Aorta (tissue), 5 donors: ENCODE measurements around the gene AADACL4. TPM values are rescaled to one million over a fixed set of nuclear protein-coding genes. Genes with fewer than 3 reads are reported as not detected.

Experiments used
- ATAC-seq: fragments of 200-7000 bp; cut with Tn5 transposase; one replicate; pipeline ENCODE4 v1.9.1; 2022; ENCODE audit warnings: moderate library complexity; ENCODE audit not compliant: low FRiP score
- DNase-seq, 2 donors: peaks; one replicate each; pipeline ENCODE4 v3.0.0-alpha.2; 2020
- H3K27ac ChIP-seq, 2 donors: one replicate each; pipeline ENCODE4 v1.5.1; 2013; ENCODE audit warnings: low read length in 2 of 2, mild to moderate bottlenecking in 2 of 2, moderate library complexity in 2 of 2, control low read depth in 1 of 2, inconsistent platforms in 1 of 2, low read depth in 1 of 2
- H3K27me3 ChIP-seq, 2 donors: one replicate each; pipeline ENCODE4 v1.6.1; 2013; ENCODE audit warnings: control low read depth in 1 of 2, low read length in 1 of 2, mild to moderate bottlenecking in 1 of 2, moderate library complexity in 1 of 2; ENCODE audit not compliant: insufficient read depth in 2 of 2, control insufficient read depth in 1 of 2
- H3K36me3 ChIP-seq, 2 donors: one replicate each; pipeline ENCODE4 v1.6.1; 2013; ENCODE audit warnings: control low read depth in 1 of 2, low read length in 1 of 2, mild to moderate bottlenecking in 1 of 2; ENCODE audit not compliant: insufficient read depth in 2 of 2, control insufficient read depth in 1 of 2
- H3K4me1 ChIP-seq, 2 donors: one replicate each; pipeline ENCODE4 v1.6.1; 2013; ENCODE audit warnings: low read length in 2 of 2, control low read depth in 1 of 2, mild to moderate bottlenecking in 1 of 2, moderate library complexity in 1 of 2; ENCODE audit not compliant: insufficient read depth in 2 of 2, control insufficient read depth in 1 of 2
- H3K4me3 ChIP-seq, 2 donors: one replicate each; pipeline ENCODE4 v1.5.1; 2013; ENCODE audit warnings: low read length in 2 of 2, control low read depth in 1 of 2, mild to moderate bottlenecking in 1 of 2
- H3K9me3 ChIP-seq: one replicate; pipeline ENCODE4 v1.6.1; 2013; ENCODE audit warnings: mild to moderate bottlenecking, low read length; ENCODE audit not compliant: control insufficient read depth
- whole genome bisulfite sequencing, 2 donors: extraction: QIAGEN DNeasy Blood & Tissue Kit; methylation state at CpG; one replicate each; pipeline ENCODE4 v1.1.7; 2013; 5-methylcytosine and 5-hydroxymethylcytosine counted together
- intact Hi-C, 2 donors: fragments of 100-400 bp; cut with DNase I; formaldehyde crosslinking; loops; one replicate each; pipeline versions ENCODE4 v1.14.2 to v1.15.0; 2022
- polyA plus RNA-seq, 2 donors: library from polyadenylated mRNA; stranded (reverse); fragments of 200-250 nt; gene quantifications; one replicate each; pipeline ENCODE4 v1.2.3, GENCODE V29; 2013
- total RNA-seq, 2 donors: library from RNA; stranded (reverse); fragmentation: NEBNext Ultra II Directional; extraction: Animal tissue kit (Norgen Biotek cat#: 25700); gene quantifications; one replicate each; pipeline ENCODE4 v1.2.1, GENCODE V29; 2021
- donor health status: healthy with polysubstance abuse.
- donor health status: Bipolar disorder and iron deficiency.
- donor health status: DM: no; HTN: no; CAD: no.
- donor health status: DM: no; HTN: no; CAD: no.
- donor health status: DM: yes; HTN: yes; CAD: no.

AADACL4 gene
- total and polyA plus RNA-seq, 4 donors = not detected

GRCh38 chr1:12620488-12620865 is 23.4 kb upstream of the AADACL4 start:
- H3K9me3 ChIP-seq = no peaks in the 10 kb centered on the region
- peak overlapping the region in 1 of 2 donors; percentile 35 for H3K27ac ChIP-seq
- no peaks in the 10 kb centered on the region for H3K4me1 ChIP-seq
- no peaks in the 10 kb centered on the region for H3K27me3 ChIP-seq
- no peak overlapping the region for H3K4me3 ChIP-seq
- no peaks in the 10 kb centered on the region for H3K36me3 ChIP-seq
- 29% methylated on average over 4 of the region's 4 CpGs for WGBS, 2 donors
- no peak for ATAC-seq
- intact Hi-C loops = loop anchor here in 1 of 2 donors (5.0 kb wide), 1 partner anchor 343 kb away; no protein-coding TSS in a partner anchor
- peak in 1 of 2 donors; percentile 68 for DNase-seq

DNA sequence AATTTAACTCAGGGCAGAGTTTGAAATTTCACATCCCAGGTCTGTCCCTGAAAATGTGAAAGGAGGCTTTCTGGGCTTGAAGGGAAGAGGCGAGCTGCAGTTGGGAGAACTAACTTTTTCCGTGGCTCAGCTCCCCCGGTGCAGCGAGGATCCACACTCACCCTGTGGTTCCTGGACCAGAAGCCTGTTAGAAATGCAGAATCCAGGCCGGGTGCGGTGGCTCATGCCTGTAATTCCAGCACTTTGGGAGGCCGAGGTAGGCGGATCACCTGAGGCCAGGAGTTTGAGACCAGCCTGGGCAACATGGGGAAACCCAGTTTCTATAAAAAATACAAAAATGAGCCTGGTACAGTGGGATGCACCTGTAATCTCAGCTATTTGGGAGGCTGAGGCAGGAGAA is 23.0 kb upstream of the AADACL4 start:
- 85 to 86% methylated on average over 8 of the region's 8 CpGs for WGBS, 2 donors
- intact Hi-C loops = loop anchor here in 1 of 2 donors (5.0 kb wide), 1 partner anchor 344 kb away; no protein-coding TSS in a partner anchor
- ATAC-seq = no peak
- peak in 1 of 2 donors; percentile 71 for DNase-seq
- H3K9me3 ChIP-seq = no peaks in the 10 kb centered on the region
- H3K27me3 ChIP-seq = no peaks in the 10 kb centered on the region
- H3K36me3 ChIP-seq = no peaks in the 10 kb centered on the region
- H3K4me3 ChIP-seq = no peak overlapping the region
- no peaks in the 10 kb centered on the region for H3K4me1 ChIP-seq
- peak overlapping the region in 1 of 2 donors; percentile 35 for H3K27ac ChIP-seq

DNA sequence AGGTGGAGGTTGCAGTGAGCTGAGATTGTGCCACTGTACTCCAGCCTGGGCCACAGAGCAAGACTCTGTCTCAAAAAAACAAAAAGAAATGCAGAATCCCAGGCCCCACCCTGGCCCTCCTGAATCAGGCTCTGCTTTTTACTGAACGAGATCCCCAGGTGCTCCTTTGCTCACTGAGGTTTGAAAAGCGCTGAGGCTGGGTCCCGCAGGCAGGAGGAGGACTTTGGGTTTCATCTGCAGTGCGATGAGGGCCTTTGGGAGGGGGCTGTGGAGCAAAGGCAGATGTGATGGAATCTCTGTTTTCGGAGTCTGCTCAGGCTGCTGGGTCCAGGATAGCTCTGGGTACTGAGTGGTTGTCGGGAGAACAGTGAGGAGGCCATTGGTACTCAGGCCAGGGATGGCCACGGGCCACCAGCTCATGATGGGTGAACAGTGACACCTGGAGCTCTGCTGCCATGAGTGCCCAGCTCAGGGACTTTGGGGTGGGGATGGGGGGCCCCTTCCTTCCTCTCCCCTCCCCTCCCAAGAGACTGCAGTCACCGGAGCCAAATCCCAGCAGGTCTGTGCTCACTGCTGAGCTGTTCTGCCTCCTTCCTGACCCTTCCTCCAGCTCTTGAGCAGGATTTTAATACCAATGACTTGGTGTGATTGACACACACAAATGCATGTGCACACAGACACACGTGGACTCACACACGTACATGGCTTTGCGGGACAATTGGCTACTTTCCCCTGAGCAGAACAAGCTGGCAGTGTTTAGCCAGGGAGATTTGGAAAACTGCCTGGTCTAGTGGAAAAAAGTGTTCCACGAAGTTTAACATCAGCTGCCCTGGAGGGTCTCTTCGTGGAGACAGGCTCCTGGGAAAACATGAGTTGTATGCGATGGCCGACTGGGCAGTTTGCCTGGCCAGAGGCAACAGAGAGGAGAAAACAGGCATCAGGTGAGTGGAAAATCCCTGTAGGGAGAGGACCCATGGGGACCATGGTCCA is 22.2 kb upstream of the AADACL4 start:
- Histone ChIP-seq H3K4me3 (no peak overlapping the region), H3K4me1 (no peaks in the 10 kb centered on the region), H3K27ac (peak overlapping the region; percentile 48 to 84), H3K27me3 (no peaks in the 10 kb centered on the region), H3K36me3 (no peaks in the 10 kb centered on the region), H3K9me3 (no peaks in the 10 kb centered on the region)
- WGBS, 2 donors = 38 to 40% methylated on average over 14 to 15 of the region's 15 CpGs
- ATAC-seq (no peak), DNase-seq (peak; percentile 63 to 72)
- intact Hi-C loops = loop anchor here in 1 of 2 donors (1.0 to 5.0 kb wide), 2 partner anchors 305 to 344 kb away; no protein-coding TSS in a partner anchor

DNA sequence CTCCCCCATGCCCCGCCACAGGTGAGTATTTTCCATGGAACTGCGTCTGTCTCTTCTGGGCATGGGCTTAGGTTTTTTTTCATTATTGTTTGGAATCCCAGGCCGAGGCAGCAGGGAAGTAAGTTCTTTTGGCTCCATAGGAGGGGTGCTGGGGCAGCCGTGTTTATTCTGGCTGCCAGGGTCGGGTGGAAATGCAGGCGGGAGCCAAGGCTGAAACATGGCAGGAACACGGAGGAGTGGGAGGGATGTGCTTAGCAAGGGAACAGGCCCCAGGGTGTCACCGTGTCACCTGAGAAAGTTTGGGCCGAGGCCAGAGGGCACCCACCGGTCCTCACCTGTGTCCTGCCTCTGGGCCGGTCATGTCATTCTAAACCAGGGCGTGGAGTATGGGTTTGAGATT is 21.4 kb upstream of the AADACL4 start:
- Histone ChIP-seq H3K4me1 (no peaks in the 10 kb centered on the region), H3K36me3 (no peaks in the 10 kb centered on the region), H3K27me3 (no peaks in the 10 kb centered on the region), H3K9me3 (no peaks in the 10 kb centered on the region), H3K27ac (peak overlapping the region; percentile 48 to 84), H3K4me3 (no peak overlapping the region)
- ATAC-seq (no peak), DNase-seq (peak; percentile 66 to 81)
- intact Hi-C loops = loop anchor here in 1 of 2 donors (1.0 to 5.0 kb wide), 2 partner anchors 306 to 345 kb away; no protein-coding TSS in a partner anchor
- WGBS, 2 donors = 6 to 9% methylated on average over 12 of the region's 12 CpGs

DNA sequence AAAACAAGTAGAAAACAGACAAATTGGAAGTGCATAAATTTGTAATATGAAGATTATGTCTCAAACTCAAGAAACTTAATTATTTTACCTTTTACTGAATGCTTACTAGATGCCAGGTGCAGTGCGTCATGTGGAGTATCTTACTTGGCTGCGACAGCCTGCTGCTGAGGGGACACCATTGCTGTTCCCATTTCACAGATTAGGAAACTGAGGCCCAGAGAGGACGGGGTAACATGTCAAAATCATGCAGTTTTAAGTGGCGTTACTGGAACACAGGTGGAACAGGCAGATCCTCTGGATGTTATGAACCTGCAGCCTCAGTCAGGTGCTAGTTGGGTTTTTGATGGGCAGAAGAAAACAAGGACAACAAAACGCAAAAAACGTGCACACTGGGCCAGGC is 18.6 kb upstream of the AADACL4 start:
- H3K4me3 ChIP-seq = no peak overlapping the region
- WGBS, 2 donors = 91 to 92% methylated on average over 6 of the region's 6 CpGs
- intact Hi-C loops = no loop called here
- no peak overlapping the region for H3K27ac ChIP-seq
- peak in 1 of 2 donors; percentile 3 for DNase-seq
- H3K4me1 ChIP-seq = no peaks in the 10 kb centered on the region
- H3K27me3 ChIP-seq = no peaks in the 10 kb centered on the region
- no peaks in the 10 kb centered on the region for H3K36me3 ChIP-seq
- ATAC-seq = no peak
- H3K9me3 ChIP-seq = no peaks in the 10 kb centered on the region

GRCh38 chr1:12626888-12627287 is 17.0 kb upstream of the AADACL4 start:
- H3K27me3 ChIP-seq = no peaks in the 10 kb centered on the region
- ATAC-seq = no peak
- no peak for DNase-seq
- H3K9me3 ChIP-seq = no peaks in the 10 kb centered on the region
- 80 to 90% methylated on average over 4 of the region's 4 CpGs for WGBS, 2 donors
- H3K27ac ChIP-seq = no peak overlapping the region
- intact Hi-C loops = no loop called here
- H3K4me3 ChIP-seq = no peak overlapping the region
- H3K4me1 ChIP-seq = no peaks in the 10 kb centered on the region
- H3K36me3 ChIP-seq = no peaks in the 10 kb centered on the region

GRCh38 chr1:12627296-12627695 is 16.6 kb upstream of the AADACL4 start:
- Histone ChIP-seq H3K9me3 (no peaks in the 10 kb centered on the region), H3K36me3 (no peaks in the 10 kb centered on the region), H3K4me3 (no peak overlapping the region), H3K27ac (no peak overlapping the region), H3K27me3 (no peaks in the 10 kb centered on the region), H3K4me1 (no peaks in the 10 kb centered on the region)
- ATAC-seq (no peak), DNase-seq (peak in 1 of 2 donors; percentile 14)
- WGBS, 2 donors = 88 to 92% methylated on average over 5 of the region's 5 CpGs
- intact Hi-C loops = no loop called here

- DNase-seq (no peak), ATAC-seq (no peak)
- no peaks in the 10 kb centered on the region for H3K36me3 ChIP-seq
- intact Hi-C loops = no loop called here
- no peak overlapping the region for H3K4me3 ChIP-seq
- no peak overlapping the region for H3K27ac ChIP-seq
- no peaks in the 10 kb centered on the region for H3K4me1 ChIP-seq
- 95 to 100% methylated on average over 1 of the region's 1 CpG for WGBS, 2 donors
- no peaks in the 10 kb centered on the region for H3K9me3 ChIP-seq
- H3K27me3 ChIP-seq = no peaks in the 10 kb centered on the region
Measured at GRCh38 chr1:12629511-12629956, 14.4 kb upstream of the AADACL4 start.
